ENCODE results near the gene NPHP4.

The NPHP4 gene

GRCh38 chr1:5939271-5940170, 52.7 kb downstream of the NPHP4 start:
- Mint-ChIP-seq H3K27me3 (ENCODE audit: low read depth) (no peaks in the 10 kb centered on the region), H3K27ac (no peak overlapping the region), H3K4me3 (no peak overlapping the region), H3K4me1 (ENCODE audit: low read depth) (no peaks in the 10 kb centered on the region), H3K36me3 (ENCODE audit: low read depth) (peaks cover 3% of the 10 kb centered on the region), H3K9me3 (no peaks in the 10 kb centered on the region)

GRCh38 chr1:5938101-5938646, 54.1 kb downstream of the NPHP4 start:
- Mint-ChIP-seq H3K27me3 (ENCODE audit: low read depth) (no peaks in the 10 kb centered on the region), H3K4me3 (no peak overlapping the region), H3K27ac (no peak overlapping the region), H3K36me3 (ENCODE audit: low read depth) (peaks cover 3% of the 10 kb centered on the region), H3K9me3 (no peaks in the 10 kb centered on the region), H3K4me1 (ENCODE audit: low read depth) (no peaks in the 10 kb centered on the region)

- H3K36me3 Mint-ChIP-seq (ENCODE audit: low read depth) = peaks cover 3% of the 10 kb centered on the region
- no peaks in the 10 kb centered on the region for H3K4me1 Mint-ChIP-seq (ENCODE audit: low read depth)
- no peaks in the 10 kb centered on the region for H3K27me3 Mint-ChIP-seq (ENCODE audit: low read depth)
- H3K9me3 Mint-ChIP-seq = no peaks in the 10 kb centered on the region
- no peak overlapping the region for H3K27ac Mint-ChIP-seq
- H3K4me3 Mint-ChIP-seq = no peak overlapping the region
Observed at GRCh38 chr1:5937373-5937857, 54.8 kb downstream of the NPHP4 start.

GRCh38 chr1:5936621-5937372, 55.4 kb downstream of the NPHP4 start:
- Mint-ChIP-seq H3K27ac (no peak overlapping the region), H3K27me3 (ENCODE audit: low read depth) (no peaks in the 10 kb centered on the region), H3K4me3 (no peak overlapping the region), H3K4me1 (ENCODE audit: low read depth) (no peaks in the 10 kb centered on the region), H3K9me3 (no peaks in the 10 kb centered on the region), H3K36me3 (ENCODE audit: low read depth) (peaks cover 3% of the 10 kb centered on the region)

GRCh38 chr1:5936126-5936525, 56.1 kb downstream of the NPHP4 start:
- Mint-ChIP-seq H3K27ac (no peak overlapping the region), H3K36me3 (ENCODE audit: low read depth) (peaks cover 3% of the 10 kb centered on the region), H3K9me3 (no peaks in the 10 kb centered on the region), H3K4me1 (ENCODE audit: low read depth) (no peaks in the 10 kb centered on the region), H3K27me3 (ENCODE audit: low read depth) (no peaks in the 10 kb centered on the region), H3K4me3 (no peak overlapping the region)

- H3K9me3 Mint-ChIP-seq = no peaks in the 10 kb centered on the region
- no peaks in the 10 kb centered on the region for H3K27me3 Mint-ChIP-seq (ENCODE audit: low read depth)
- H3K36me3 Mint-ChIP-seq (ENCODE audit: low read depth) = peaks cover 3% of the 10 kb centered on the region
- H3K27ac Mint-ChIP-seq = no peak overlapping the region
- H3K4me3 Mint-ChIP-seq = no peak overlapping the region
- H3K4me1 Mint-ChIP-seq (ENCODE audit: low read depth) = no peaks in the 10 kb centered on the region
Observed at GRCh38 chr1:5935026-5935425, 57.2 kb downstream of the NPHP4 start.

- peaks cover under 1% of the 10 kb centered on the region for H3K4me1 Mint-ChIP-seq (ENCODE audit: low read depth)
- H3K36me3 Mint-ChIP-seq (ENCODE audit: low read depth) = peaks cover 3% of the 10 kb centered on the region
- no peak overlapping the region for H3K4me3 Mint-ChIP-seq
- H3K27me3 Mint-ChIP-seq (ENCODE audit: low read depth) = no peaks in the 10 kb centered on the region
- no peak overlapping the region for H3K27ac Mint-ChIP-seq
- no peaks in the 10 kb centered on the region for H3K9me3 Mint-ChIP-seq
Observed at GRCh38 chr1:5934058-5934884, 58.0 kb downstream of the NPHP4 start.

GRCh38 chr1:5933676-5934057, 58.6 kb downstream of the NPHP4 start:
- H3K4me1 Mint-ChIP-seq (ENCODE audit: low read depth) = peaks cover 6% of the 10 kb centered on the region
- H3K4me3 Mint-ChIP-seq = no peak overlapping the region
- no peaks in the 10 kb centered on the region for H3K9me3 Mint-ChIP-seq
- peaks cover 3% of the 10 kb centered on the region for H3K36me3 Mint-ChIP-seq (ENCODE audit: low read depth)
- no peaks in the 10 kb centered on the region for H3K27me3 Mint-ChIP-seq (ENCODE audit: low read depth)
- no peak overlapping the region for H3K27ac Mint-ChIP-seq

- no peaks in the 10 kb centered on the region for H3K27me3 Mint-ChIP-seq (ENCODE audit: low read depth)
- peaks cover 6% of the 10 kb centered on the region for H3K4me1 Mint-ChIP-seq (ENCODE audit: low read depth)
- H3K36me3 Mint-ChIP-seq (ENCODE audit: low read depth) = peaks cover 4% of the 10 kb centered on the region
- no peak overlapping the region for H3K4me3 Mint-ChIP-seq
- H3K27ac Mint-ChIP-seq = no peak overlapping the region
- no peaks in the 10 kb centered on the region for H3K9me3 Mint-ChIP-seq
Observed at GRCh38 chr1:5933050-5933449, 59.2 kb downstream of the NPHP4 start.

- no peaks in the 10 kb centered on the region for H3K27me3 Mint-ChIP-seq (ENCODE audit: low read depth)
- H3K4me3 Mint-ChIP-seq = no peak overlapping the region
- peaks cover 8% of the 10 kb centered on the region for H3K36me3 Mint-ChIP-seq (ENCODE audit: low read depth)
- no peaks in the 10 kb centered on the region for H3K9me3 Mint-ChIP-seq
- H3K4me1 Mint-ChIP-seq (ENCODE audit: low read depth) = peaks cover 6% of the 10 kb centered on the region
- no peak overlapping the region for H3K27ac Mint-ChIP-seq
Observed at GRCh38 chr1:5928714-5929400, 63.4 kb downstream of the NPHP4 start.

- Mint-ChIP-seq H3K4me3 (no peak overlapping the region), H3K36me3 (ENCODE audit: low read depth) (peaks cover 8% of the 10 kb centered on the region), H3K27ac (peak overlapping the region; percentile 35), H3K27me3 (ENCODE audit: low read depth) (no peaks in the 10 kb centered on the region), H3K4me1 (ENCODE audit: low read depth) (peaks cover 6% of the 10 kb centered on the region), H3K9me3 (no peaks in the 10 kb centered on the region)
Observed at GRCh38 chr1:5927506-5928370, 64.5 kb downstream of the NPHP4 start.

GRCh38 chr1:5926686-5927435, 65.4 kb downstream of the NPHP4 start:
- no peak overlapping the region for H3K27ac Mint-ChIP-seq
- no peaks in the 10 kb centered on the region for H3K27me3 Mint-ChIP-seq (ENCODE audit: low read depth)
- H3K36me3 Mint-ChIP-seq (ENCODE audit: low read depth) = peaks cover 8% of the 10 kb centered on the region
- no peaks in the 10 kb centered on the region for H3K9me3 Mint-ChIP-seq
- H3K4me3 Mint-ChIP-seq = no peak overlapping the region
- H3K4me1 Mint-ChIP-seq (ENCODE audit: low read depth) = peaks cover 6% of the 10 kb centered on the region
